Muscle of back (tissue), 13 donors: ENCODE measurements around the gene MAL. TPM values are rescaled to one million over a fixed set of nuclear protein-coding genes. Genes with fewer than 3 reads are reported as not detected.

Experiments
- DNase-seq, 3 donors: peaks; one replicate each; pipeline versions ENCODE4 v3.0.0 to v3.0.0-alpha.2; 2013
- long read RNA-seq, 9 donors: transcript quantifications; one replicate each; lab custom pipeline, GENCODE V29; 2026
- polyA plus RNA-seq, 10 donors: library from polyadenylated mRNA; unstranded; fragments of 120-200 nt; gene quantifications; one replicate each; pipeline ENCODE4 v1.2.1, GENCODE V29; 2013; ENCODE audit not compliant: insufficient read length in 10 of 10

MAL gene
- 1 to 10 TPM; 2.4 to 8.8 (median 3.9) TPM for polyA plus RNA-seq
- long read RNA-seq, donor 1, partial matches to known transcripts, result 0 of 2 reads
- long read RNA-seq, donor 1, other reads (novel, unspliced or antisense), result 0 of 2 reads
- long read RNA-seq, donor 2, result 0 reads
- long read RNA-seq, donor 3, result 0 reads
- long read RNA-seq, donor 4, partial matches to known transcripts, result 0 of 2 reads
- long read RNA-seq, donor 4, other reads (novel, unspliced or antisense), result 0 of 2 reads
- long read RNA-seq, donor 5, partial matches to known transcripts, result 6 of 7 reads
- long read RNA-seq, donor 5, other reads (novel, unspliced or antisense), result 0 of 7 reads
- long read RNA-seq, donor 6, partial matches to known transcripts, result 0 of 3 reads
- long read RNA-seq, donor 6, other reads (novel, unspliced or antisense), result 0 of 3 reads
- long read RNA-seq, donor 7, result 0 reads
- long read RNA-seq, donor 8, partial matches to known transcripts, result 0 of 4 reads
- long read RNA-seq, donor 8, other reads (novel, unspliced or antisense), result 0 of 4 reads
- long read RNA-seq, donor 9, result 0 reads

GRCh38 chr2:95025406-95026319 lies at the start of gene MAL:
MAL (plus strand) TSS chr2:95025708; CDS start chr2:95025793, 85 bp downstream.
- DNase-seq, result peak in 1 of 3 donors; percentile 38

- no peak for DNase-seq
These were observed 47.7 kb upstream of the MAL start for GRCh38 chr2:94977826-94978225.

- DNase-seq, result no peak
These were observed 46.6 kb upstream of the MAL start for GRCh38 chr2:94978917-94979316.

- no peak for DNase-seq
These were observed 45.8 kb upstream of the MAL start for GRCh38 chr2:94979406-94980375.

GRCh38 chr2:94980406-94980805 lies 45.1 kb upstream of the MAL start:
- DNase-seq, result no peak

- DNase-seq, result no peak
These were observed 43.4 kb upstream of the MAL start for GRCh38 chr2:94982156-94982555.

GRCh38 chr2:94982675-94983074 lies 42.8 kb upstream of the MAL start:
- DNase-seq, result no peak

- no peak for DNase-seq
These were observed 40.4 kb upstream of the MAL start for GRCh38 chr2:94984964-94985575.

GRCh38 chr2:94985636-94986035 lies 39.9 kb upstream of the MAL start:
- DNase-seq, result no peak

GRCh38 chr2:94986392-94986963 lies 39.0 kb upstream of the MAL start:
- DNase-seq, result peak; percentile 33 to 63 (median 56)

- DNase-seq, result no peak
These were observed 38.2 kb upstream of the MAL start for GRCh38 chr2:94987074-94988020.

- DNase-seq, result no peak
These were observed 34.6 kb upstream of the MAL start for GRCh38 chr2:94990956-94991355.

- DNase-seq, result no peak
These were observed 33.1 kb upstream of the MAL start for GRCh38 chr2:94992360-94992759.

GRCh38 chr2:94993176-94994062 lies 32.1 kb upstream of the MAL start:
- no peak for DNase-seq

GRCh38 chr2:94994063-94994913 lies 31.2 kb upstream of the MAL start:
- no peak for DNase-seq

- no peak for DNase-seq
These were observed 30.5 kb upstream of the MAL start for GRCh38 chr2:94994914-94995552.
